H1 (cell line): Measurements from ENCODE around the gene TESMIN. TPM values are rescaled to one million over a fixed set of nuclear protein-coding genes. Genes with fewer than 3 reads are reported as not detected.

Experiments used
- CTCF ChIA-PET: fragments of 300-600 bp; sonication (Branson Sonifier 250); formaldehyde crosslinking; loops from one replicate; lab custom pipeline; 2021; ENCODE audit not compliant: partially characterized antibody; lab: Charles Lee
- POLR2A ChIA-PET: fragments of 300-600 bp; sonication (Branson Sonifier 250); formaldehyde crosslinking; loops from one replicate; lab custom pipeline; 2021; ENCODE audit warnings: inconsistent platforms; ENCODE audit not compliant: partially characterized antibody; lab: Charles Lee
- DNase-seq, 2 experiments: peaks; one replicate each; pipeline versions ENCODE4 v3.0.0 to v3.0.0-alpha.2; 2010 to 2022; ENCODE audit warnings: low spot score in 2 of 2, low read depth in 1 of 2, mixed read lengths in 1 of 2
- FAIRE-seq: peaks from 2 replicates; lab custom pipeline; 2011; peaks lifted over from hg19 to GRCh38; lab: Jason Lieb, UNC
- H2AFZ ChIP-seq: 2 replicates; pipeline ENCODE4 v1.8.1; 2012; ENCODE audit warnings: low read length, inconsistent platforms
- H2AK5ac ChIP-seq: 2 replicates; pipeline ENCODE4 v1.6.1; 2013; ENCODE audit warnings: low read depth, low read length
- H2BK120ac ChIP-seq: replicated peaks from 2 replicates; pipeline ENCODE3; 2013; ENCODE audit warnings: low read depth, low read length, inconsistent platforms
- H2BK12ac ChIP-seq: 2 replicates; pipeline ENCODE4 v1.6.1; 2013; ENCODE audit warnings: low read depth, low read length
- H2BK15ac ChIP-seq: 2 replicates; pipeline ENCODE4 v1.6.1; 2013; ENCODE audit warnings: low read length
- H2BK20ac ChIP-seq: 2 replicates; pipeline ENCODE4 v1.6.1; 2013; ENCODE audit warnings: low read length
- H2BK5ac ChIP-seq: 2 replicates; pipeline ENCODE4 v1.6.1; 2013; ENCODE audit warnings: low read depth, low read length
- H3K14ac ChIP-seq: 2 replicates; pipeline ENCODE4 v1.6.1; 2013; ENCODE audit warnings: inconsistent platforms; ENCODE audit not compliant: insufficient read length
- H3K18ac ChIP-seq: 2 replicates; pipeline ENCODE4 v1.6.1; 2013; ENCODE audit warnings: low read length; ENCODE audit errors: extremely low read depth
- H3K23ac ChIP-seq: 2 replicates; pipeline ENCODE4 v1.6.1; 2013; ENCODE audit warnings: inconsistent platforms; ENCODE audit not compliant: insufficient read length
- H3K23me2 ChIP-seq: 2 replicates; pipeline ENCODE4 v1.6.1; 2013; ENCODE audit warnings: low read depth, low read length
- H3K27ac ChIP-seq: 2 replicates; pipeline ENCODE4 v1.6.1; 2011; ENCODE audit warnings: low read depth, low read length, inconsistent platforms
- H3K27me3 ChIP-seq, 4 experiments: replicated peaks in 1 of 4; 1 replicate in 1 of 4; 2 replicates in 3 of 4; pipeline versions ENCODE4 v1.6.1 to v1.8.1; 2011 to 2013; ENCODE audit warnings: low read length in 3 of 4, mild to moderate bottlenecking in 3 of 4, inconsistent platforms in 2 of 4, mixed read lengths in 2 of 4, moderate library complexity in 1 of 4; ENCODE audit not compliant: control insufficient read depth in 3 of 4, insufficient read depth in 3 of 4; ENCODE audit errors: extremely low read depth in 1 of 4
- H3K36me3 ChIP-seq, 4 experiments: 2 replicates each; pipeline versions ENCODE4 v1.6.1 to v1.8.1; 2011 to 2013; ENCODE audit warnings: mild to moderate bottlenecking in 4 of 4, low read length in 3 of 4, moderate library complexity in 2 of 4, control low read depth in 1 of 4, inconsistent platforms in 1 of 4; ENCODE audit not compliant: insufficient read depth in 4 of 4, control insufficient read depth in 2 of 4
- H3K4ac ChIP-seq: replicated peaks from 2 replicates; pipeline ENCODE3; 2013; ENCODE audit warnings: low read length, low read depth, mixed read lengths, inconsistent platforms; ENCODE audit not compliant: insufficient read length
- H3K4me1 ChIP-seq, 4 experiments: replicated peaks in 1 of 4; 1 replicate in 1 of 4; 2 replicates in 3 of 4; pipeline versions ENCODE4 v1.6.1 to v1.8.1; 2011 to 2013; ENCODE audit warnings: low read length in 3 of 4, inconsistent platforms in 2 of 4, mixed read lengths in 1 of 4; ENCODE audit not compliant: insufficient read depth in 4 of 4, control insufficient read depth in 3 of 4
- H3K4me2 ChIP-seq, 2 experiments: 2 replicates each; pipeline versions ENCODE4 v1.6.1 to v1.8.1; 2011 to 2013; ENCODE audit warnings: low read depth in 2 of 2, low read length in 2 of 2, control low read depth in 1 of 2, inconsistent platforms in 1 of 2, mild to moderate bottlenecking in 1 of 2; ENCODE audit not compliant: insufficient read depth in 1 of 2
- H3K4me3 ChIP-seq, 4 experiments: fragments of 200-600, 300-600 bp in 1 of 4; sonication (generic), shearing (Covaris generic), sonication (Bioruptor Twin) in 1 of 4; 2 replicates each; pipeline versions ENCODE4 v1.5.1 to v1.8.1; 2011 to 2016; ENCODE audit warnings: low read length in 4 of 4, low read depth in 3 of 4, control low read depth in 2 of 4, inconsistent platforms in 2 of 4, mild to moderate bottlenecking in 2 of 4, mixed read lengths in 1 of 4, moderate library complexity in 1 of 4; ENCODE audit not compliant: insufficient read depth in 2 of 4; ENCODE audit errors: extremely low read depth in 1 of 4
- H3K56ac ChIP-seq: replicated peaks from 2 replicates; pipeline ENCODE3; 2013; ENCODE audit warnings: low read depth, mild to moderate bottlenecking, mixed read lengths, low read length, inconsistent platforms; ENCODE audit not compliant: insufficient read length
- H3K79me1 ChIP-seq: 2 replicates; pipeline ENCODE4 v1.6.1; 2013; ENCODE audit warnings: low read depth, low read length, control low read depth
- H3K79me2 ChIP-seq, 2 experiments: 2 replicates each; pipeline versions ENCODE4 v1.6.1 to v1.8.1; 2012 to 2013; ENCODE audit warnings: low read length in 2 of 2, mild to moderate bottlenecking in 2 of 2, inconsistent platforms in 1 of 2; ENCODE audit not compliant: insufficient read depth in 2 of 2, control insufficient read depth in 1 of 2
- H3K9ac ChIP-seq, 4 experiments: replicated peaks in 1 of 4; 1 replicate in 1 of 4; 2 replicates in 3 of 4; pipeline versions ENCODE4 v1.6.1 to v1.8.1; 2011 to 2013; ENCODE audit warnings: low read depth in 3 of 4, low read length in 3 of 4, control low read depth in 2 of 4, mild to moderate bottlenecking in 2 of 4, moderate library complexity in 2 of 4, inconsistent platforms in 1 of 4; ENCODE audit errors: extremely low read depth in 1 of 4
- H3K9me3 ChIP-seq, 2 experiments: 2 replicates each; pipeline versions ENCODE4 v1.6.1 to v1.8.1; 2012 to 2013; ENCODE audit warnings: mild to moderate bottlenecking in 2 of 2, moderate library complexity in 2 of 2, control low read depth in 1 of 2, inconsistent platforms in 1 of 2, low read depth in 1 of 2, low read length in 1 of 2, mixed read lengths in 1 of 2; ENCODE audit not compliant: insufficient read depth in 2 of 2
- H4K20me1 ChIP-seq, 2 experiments: replicated peaks in 1 of 2; 2 replicates each; pipeline versions ENCODE3 to v1.8.1; 2011 to 2013; ENCODE audit warnings: inconsistent platforms in 2 of 2, low read length in 2 of 2, mild to moderate bottlenecking in 1 of 2; ENCODE audit not compliant: insufficient read depth in 2 of 2, control insufficient read depth in 1 of 2
- H4K5ac ChIP-seq: 2 replicates; pipeline ENCODE4 v1.6.1; 2013; ENCODE audit warnings: low read length, low read depth, mixed read lengths, inconsistent platforms; ENCODE audit not compliant: insufficient read length
- H4K8ac ChIP-seq: 2 replicates; pipeline ENCODE4 v1.8.0; 2013; ENCODE audit warnings: mild to moderate bottlenecking, moderate library complexity, low read length, inconsistent platforms; ENCODE audit not compliant: insufficient read depth; ENCODE audit errors: extremely low read depth
- H4K91ac ChIP-seq: replicated peaks from 2 replicates; pipeline ENCODE3; 2013; ENCODE audit warnings: low read length, mixed read lengths, inconsistent platforms; ENCODE audit not compliant: insufficient read length
- BACH1 ChIP-seq: IDR thresholded peaks from 2 replicates; pipeline ENCODE4 v1.6.1; 2012; ENCODE audit warnings: low read length, improper control_type of control experiment
- BCL11A ChIP-seq, 2 experiments: IDR thresholded peaks; one replicate each; pipeline ENCODE4 v1.6.1; 2011; ENCODE audit warnings: low read depth in 2 of 2, low read length in 2 of 2, mild to moderate bottlenecking in 2 of 2
- CEBPB ChIP-seq: IDR thresholded peaks from 2 replicates; pipeline ENCODE4 v1.6.1; 2012; ENCODE audit warnings: low read depth, low read length
- MAFK ChIP-seq: IDR thresholded peaks from 2 replicates; pipeline ENCODE4 v1.6.1; 2012; ENCODE audit warnings: low read depth, mild to moderate bottlenecking, improper control_type of control experiment, low read length
- MAX ChIP-seq: IDR thresholded peaks from 2 replicates; pipeline ENCODE4 v1.6.1; 2012; ENCODE audit warnings: inconsistent platforms
- RAD21 ChIP-seq, 2 experiments: IDR thresholded peaks in 1 of 2; conservative IDR thresholded peaks in 1 of 2; 2 replicates each; pipeline ENCODE4 v1.6.1; 2011; ENCODE audit warnings: low read depth in 2 of 2, low read length in 2 of 2, improper control_type of control experiment in 1 of 2, inconsistent platforms in 1 of 2, mild to moderate bottlenecking in 1 of 2, moderate library complexity in 1 of 2
- SAP30 ChIP-seq: fragments of 300-600 bp; sonication (generic); IDR thresholded peaks from 2 replicates; pipeline ENCODE4 v1.7.1; 2012; ENCODE audit warnings: low read length, moderate library complexity, mild to moderate bottlenecking, inconsistent platforms; ENCODE audit not compliant: insufficient read depth, insufficient replicate concordance
- SP1 ChIP-seq: IDR thresholded peaks from 2 replicates; pipeline ENCODE4 v1.6.1; 2011; ENCODE audit warnings: low read depth, low read length
- TCF12 ChIP-seq: IDR thresholded peaks from 2 replicates; pipeline ENCODE4 v1.6.1; 2011; ENCODE audit warnings: low read depth, mild to moderate bottlenecking, low read length
- WGBS, 2 experiments: shearing (Covaris generic) in 1 of 2; methylation state at CpG; one replicate each; pipeline versions ENCODE4 v1.1.6 to v1.1.7; 2013 to 2015; ENCODE audit warnings: low lambda C conversion rate in 2 of 2, mixed read lengths in 2 of 2, inconsistent platforms in 1 of 2, low coverage in 1 of 2, missing lambda C conversion rate in 1 of 2; ENCODE audit not compliant: insufficient replicate concordance in 2 of 2, insufficient coverage in 1 of 2, insufficient read length in 1 of 2; ENCODE audit errors: extremely low coverage in 1 of 2, missing lambda C conversion rate in 1 of 2; 5-methylcytosine and 5-hydroxymethylcytosine counted together
- polyA plus RNA-seq, 7 experiments: library from polyadenylated mRNA; depleted of rRNA in 3 of 7; stranded (reverse) in 5 of 7; unstranded in 2 of 7; fragments of >200 nt in 5 of 7; fragments of 200-250 nt in 2 of 7; gene quantifications; 1 replicate in 5 of 7; 2 replicates in 1 of 7; 4 replicates in 1 of 7; pipeline versions ENCODE4 v1.2.1 to v1.2.3, GENCODE V29; 2011 to 2013; ENCODE audit warnings: missing spikeins in 2 of 7, mixed read lengths in 2 of 7
- total RNA-seq: library from RNA; stranded (reverse); fragmentation: NEBNext Ultra II Directional; extraction: Animal tissue kit (Norgen Biotek cat#: 25700); gene quantifications from 2 replicates; pipeline ENCODE4 v1.2.1, GENCODE V29; 2021

The TESMIN gene
- total and polyA plus RNA-seq, 2 of the 8 experiments (the other 6 are each of a cell fraction or from before 2014, with no cell fraction given), result 22.6 to 61.1 TPM

- H2AK5ac ChIP-seq, result no peak overlapping the region
- 89% methylated on average over 11 of the region's 11 CpGs; no CpG with 5 or more reads in 1 of the 2 experiments for WGBS, 2 experiments
- H4K91ac ChIP-seq, result peak overlapping the region; percentile 13
- H3K4ac ChIP-seq, result no peak overlapping the region
- no peaks in the 10 kb centered on the region for H3K79me2 ChIP-seq
- DNase-seq, result no peak
- H2BK20ac ChIP-seq, result no peak overlapping the region
- H3K36me3 ChIP-seq, result no peaks in the 10 kb centered on the region; a peak in 1 of 8 replicates
- no peak overlapping the region; the same call in 1 of the 2 replicates for H4K8ac ChIP-seq
- peaks cover 0 to 6% (median 2%) of the 10 kb centered on the region in 4 experiments; a peak in 3 of 7 replicates for H3K4me1 ChIP-seq
- no peaks in the 10 kb centered on the region for H3K23me2 ChIP-seq
- no peak overlapping the region for H2AFZ ChIP-seq
- H2BK12ac ChIP-seq, result no peak overlapping the region
- H3K4me2 ChIP-seq, result no peak overlapping the region
- no peak overlapping the region for H3K4me3 ChIP-seq
- no peak overlapping the region for H3K56ac ChIP-seq
- H4K20me1 ChIP-seq, result no peaks in the 10 kb centered on the region
- no peaks in the 10 kb centered on the region for H3K79me1 ChIP-seq
- CTCF ChIA-PET, result interaction anchor here (0.7 to 1.2 kb wide), 6 partner anchors 13 to 131 kb away, joined by 3 to 4 read pairs (median 3); no protein-coding TSS in a partner anchor
- no peak overlapping the region for H2BK120ac ChIP-seq
- FAIRE-seq, result no peak
- POLR2A ChIA-PET, result interaction anchor here (2.2 kb wide), 1 partner anchor 10 kb away, joined by 10 read pairs; the partner anchor contains the start of gene GAL
- no peak overlapping the region for H3K27ac ChIP-seq
- no peak overlapping the region for H2BK5ac ChIP-seq
- H3K9ac ChIP-seq, result no peak overlapping the region
- H3K14ac ChIP-seq, result no peak overlapping the region
- H3K23ac ChIP-seq, result no peak overlapping the region
- no peak overlapping the region for H2BK15ac ChIP-seq
- H4K5ac ChIP-seq, result no peak overlapping the region
- H3K18ac ChIP-seq, result no peak overlapping the region
- H3K9me3 ChIP-seq, result no peaks in the 10 kb centered on the region
- no peaks in the 10 kb centered on the region; a peak in 2 of 7 replicates for H3K27me3 ChIP-seq
- TF ChIP-seq SAP30 (no peak), TCF12 (no peak), CEBPB (no peak), SP1 (no peak), RAD21 (IDR thresholded peaks at IDR 0.05 in 1 of 2, conservative IDR thresholded peaks at IDR 0.05 in 1 of 2; ENCODE audit: low read depth in 2 of 2, low read length in 2 of 2) (no peak), BACH1 (no peak), MAFK (no peak), MAX (no peak), BCL11A (IDR thresholded peaks at IDR 0.05; ENCODE audit: low read depth in 2 of 2, low read length in 2 of 2) (no peak)
Measured at GRCh38 chr11:68673991-68674390, 77.3 kb downstream of the TESMIN start.
